Measurements from ENCODE around the gene UBR7.
A peak's percentile ranks its signal among the peaks of the same experiment; 100 is the strongest.
"Not testable (repeated sequence)": the region's sequence is repeated elsewhere in the genome, so short reads cannot be mapped to it uniquely, and the experiment has no call there.

The UBR7 gene

DNA sequence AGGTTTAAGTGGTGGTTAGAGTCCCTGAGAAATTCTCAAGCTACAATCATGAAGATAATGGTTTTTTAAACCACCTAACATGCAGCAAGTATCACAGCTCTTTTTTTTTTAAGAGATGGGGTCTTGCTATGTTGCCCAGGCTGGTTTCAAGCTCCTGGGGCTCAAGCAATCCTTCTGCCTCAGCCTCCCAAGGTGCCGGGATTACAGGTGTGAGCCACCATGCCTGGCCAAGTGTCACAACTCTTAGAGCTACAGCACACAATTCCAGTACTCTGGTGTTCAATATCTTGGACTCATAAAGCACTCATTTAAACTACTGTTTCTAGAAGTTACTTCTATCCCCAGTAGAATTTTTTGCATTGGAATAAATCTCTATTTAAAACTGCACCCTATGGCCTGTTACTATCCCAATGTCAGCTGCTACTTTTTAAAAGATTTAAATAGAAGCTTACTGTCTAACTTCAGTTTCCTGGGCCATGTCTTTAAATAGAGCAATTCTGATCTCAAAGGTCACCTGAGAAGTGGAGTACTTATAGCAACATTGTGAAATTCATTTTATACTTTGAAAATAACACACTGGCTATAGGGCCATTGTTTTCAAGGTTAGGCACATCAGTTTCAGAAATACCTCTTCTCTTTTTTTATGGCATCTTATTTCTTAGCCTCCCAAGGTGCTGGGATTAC lies 11.6 kb upstream of the UBR7 start:
- DNase-seq (ENCODE audit: low read depth): no peak

DNA sequence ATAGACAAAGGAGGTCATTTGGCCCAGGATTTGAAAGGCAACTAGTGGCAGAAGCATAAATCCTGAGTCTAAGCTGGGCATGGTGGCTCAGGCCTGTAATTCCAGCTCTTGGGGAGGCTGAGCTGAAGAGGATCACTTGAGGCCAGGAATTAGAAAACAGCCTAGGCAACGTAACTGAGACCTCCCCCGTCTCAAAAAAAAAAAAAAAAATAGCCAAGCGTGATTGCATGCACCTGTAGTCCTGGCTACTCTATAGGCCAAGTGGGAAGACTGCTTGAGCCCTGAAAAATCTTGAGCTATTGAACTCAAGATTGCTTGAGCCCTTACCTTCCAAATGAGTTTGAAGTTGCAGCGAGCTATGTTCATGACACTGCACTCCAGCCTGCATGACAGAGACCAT lies 8.0 kb upstream of the UBR7 start:
- DNase-seq (ENCODE audit: low read depth): no peak

DNA sequence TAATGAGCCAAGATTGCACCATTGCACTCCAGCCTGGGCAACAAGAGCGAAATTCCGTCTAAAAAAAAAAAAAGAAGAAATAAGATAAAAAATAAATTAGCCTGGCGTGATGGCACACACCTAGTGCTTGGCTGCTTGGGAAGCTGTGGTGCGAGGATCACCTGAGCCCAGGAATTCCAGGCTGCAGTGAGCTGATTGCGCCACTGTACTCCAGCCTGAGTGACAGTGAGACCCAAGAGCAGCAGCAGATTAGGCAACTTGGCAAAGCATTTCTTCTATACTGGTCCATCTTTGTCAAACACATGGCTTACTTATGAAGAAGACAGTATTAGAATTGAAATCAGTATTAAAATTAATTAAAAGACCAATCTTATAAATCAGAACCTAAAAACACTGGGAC lies 6.5 kb upstream of the UBR7 start:
- no peak for DNase-seq (ENCODE audit: low read depth)

DNA sequence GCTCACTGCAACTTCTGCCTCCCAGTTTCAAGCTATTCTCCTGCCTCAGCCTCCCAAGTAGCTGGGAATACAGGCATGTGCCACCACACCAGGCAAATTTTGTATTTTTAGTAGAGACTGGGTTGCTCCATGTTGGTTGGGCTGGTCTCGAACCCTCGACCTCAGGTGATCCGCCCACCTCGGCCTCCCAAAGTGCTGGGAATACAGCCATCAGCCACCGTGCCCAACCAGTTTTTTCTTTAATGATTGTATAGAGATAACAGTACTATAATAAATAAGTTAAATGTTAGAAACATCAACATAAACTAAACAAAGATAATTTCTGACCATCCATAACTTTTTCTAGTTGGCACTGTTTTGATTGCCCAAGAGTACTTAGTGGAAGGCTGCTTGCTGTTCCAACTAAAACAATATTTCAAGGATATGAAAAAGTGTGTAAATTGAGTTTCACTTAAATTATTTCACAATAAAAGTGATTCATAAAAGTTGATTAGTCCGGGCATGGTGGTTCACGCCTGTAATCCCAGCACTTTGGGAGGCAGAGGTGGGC lies 5.8 kb upstream of the UBR7 start:
- DNase-seq (ENCODE audit: low read depth): peak; percentile 68

DNA sequence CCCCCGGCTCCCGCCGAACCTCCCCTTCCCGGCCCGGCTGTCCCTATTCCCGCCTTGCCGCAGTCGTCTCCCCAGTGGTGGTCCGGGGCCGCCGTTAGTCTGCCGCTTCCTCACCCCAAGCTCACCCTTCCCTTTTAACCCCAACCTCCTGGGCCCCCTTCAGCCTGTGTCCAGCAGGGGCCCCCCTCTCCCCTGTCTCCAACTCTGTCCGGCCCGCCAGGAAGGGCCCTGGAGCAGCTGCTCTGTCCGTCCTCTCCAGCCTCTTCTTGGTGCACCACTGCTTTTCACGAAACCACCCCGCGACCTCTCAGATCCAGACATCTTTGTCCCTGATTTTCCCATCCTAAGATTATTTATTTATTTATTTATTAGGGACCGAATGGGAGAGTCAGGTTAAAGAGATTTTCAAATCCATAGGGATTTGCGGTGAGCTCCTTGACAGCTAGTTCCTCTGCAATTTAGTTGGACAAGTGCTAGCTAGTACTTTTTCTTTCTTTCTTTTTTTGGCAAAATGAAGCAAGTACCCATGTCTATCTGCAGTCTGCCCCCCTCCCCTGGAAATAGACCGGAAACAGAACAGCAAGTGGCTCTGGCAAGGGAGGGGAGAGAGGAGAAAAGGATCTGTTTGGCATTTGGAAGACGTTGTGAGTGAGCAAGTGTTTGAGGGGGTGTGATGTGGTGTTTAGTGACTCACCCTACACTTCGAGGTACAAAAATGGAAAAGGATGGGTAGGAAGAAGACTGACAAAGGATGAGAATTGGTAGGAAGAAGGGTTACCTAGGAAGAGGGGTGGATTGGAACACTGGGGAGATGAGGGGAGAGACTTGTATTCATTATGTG lies 632 bp downstream of the UBR7 start:
- peak; percentile 44 for DNase-seq (ENCODE audit: low read depth)

DNA sequence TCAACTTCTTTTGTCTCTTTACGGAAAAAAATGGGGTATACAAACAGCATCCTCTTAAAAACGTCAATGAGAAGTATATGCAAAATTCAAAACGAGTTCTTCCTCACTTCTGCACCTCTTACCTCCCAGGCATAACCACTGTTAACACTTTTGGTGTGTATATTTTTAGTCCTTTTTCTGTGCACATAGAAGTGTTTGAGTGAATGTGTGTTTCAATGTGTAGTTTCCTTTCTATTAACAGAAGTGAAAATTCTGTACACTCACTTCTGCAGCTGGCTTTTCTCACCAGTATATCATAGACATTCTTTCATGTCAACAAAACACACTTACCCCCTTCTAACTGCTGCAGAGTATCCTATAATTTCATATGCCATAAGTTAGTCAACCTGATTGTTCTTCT lies 5.4 kb downstream of the UBR7 start:
- DNase-seq (ENCODE audit: low read depth): no peak

DNA sequence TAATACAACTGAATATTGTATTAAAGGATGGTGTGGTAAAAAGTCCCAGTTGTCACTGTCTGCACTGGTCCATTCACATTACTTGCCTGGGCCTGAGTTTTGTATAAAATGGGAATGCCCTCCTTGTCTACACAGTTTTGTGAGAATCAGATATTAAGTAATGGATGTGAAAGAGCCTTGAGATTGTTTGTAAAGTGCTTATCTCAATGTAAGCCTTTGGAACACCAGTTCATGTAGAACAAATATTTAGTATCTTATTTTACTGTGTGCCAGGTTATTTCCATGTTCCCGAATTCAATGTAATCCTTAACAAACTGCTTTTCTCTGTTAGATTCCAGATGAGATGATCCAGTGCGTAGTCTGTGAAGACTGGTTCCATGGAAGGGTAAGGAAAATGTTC lies 7.5 kb downstream of the UBR7 start:
- DNase-seq (ENCODE audit: low read depth): no peak

DNA sequence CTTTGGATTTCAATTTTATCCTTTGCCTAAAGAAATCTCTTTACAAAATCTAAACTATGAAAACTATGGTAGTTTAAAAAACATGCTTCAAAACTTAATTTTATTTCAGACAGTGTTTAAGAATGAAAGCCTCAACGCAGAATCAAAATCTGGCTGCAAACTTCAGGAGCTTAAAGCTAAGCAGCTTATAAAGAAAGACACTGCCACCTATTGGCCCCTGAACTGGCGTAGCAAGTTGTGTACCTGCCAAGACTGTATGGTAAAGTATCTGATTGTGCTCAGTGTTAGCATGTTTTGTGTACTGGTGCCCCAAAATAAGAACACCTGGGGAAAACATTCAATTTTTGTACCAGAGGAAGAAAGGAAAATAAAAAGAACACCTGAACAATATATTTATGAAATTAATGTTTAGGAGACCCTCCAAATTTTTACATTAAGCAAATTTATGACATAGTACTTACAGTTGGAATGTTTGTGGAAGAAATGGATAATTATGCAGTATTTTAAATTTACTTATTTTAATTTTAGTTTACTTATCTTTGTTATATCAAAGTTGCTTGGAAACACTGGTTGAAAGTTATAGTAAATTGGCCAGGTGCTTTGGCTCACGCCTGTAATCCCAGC lies 12.2 kb downstream of the UBR7 start:
- peak; percentile 73 for DNase-seq (ENCODE audit: low read depth)

DNA sequence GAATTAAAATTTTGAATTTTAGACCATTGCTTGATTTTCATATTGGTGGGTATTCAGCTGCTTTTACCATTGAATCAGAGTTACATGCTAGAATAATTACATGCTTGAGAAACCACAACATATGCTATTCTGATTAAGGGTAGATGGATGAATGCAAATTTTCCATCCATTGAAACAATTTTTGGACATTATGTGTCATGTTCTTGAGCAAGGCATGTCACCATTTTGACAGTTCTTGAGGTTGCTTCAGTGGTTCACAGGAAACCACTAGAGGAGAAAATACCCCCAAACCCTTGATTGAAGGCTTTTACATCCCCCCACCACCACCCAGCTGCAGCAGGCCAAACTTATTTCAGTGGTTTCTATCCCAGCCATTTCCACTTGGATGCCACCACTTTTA lies 13.5 kb downstream of the UBR7 start:
- DNase-seq (ENCODE audit: low read depth): no peak

DNA sequence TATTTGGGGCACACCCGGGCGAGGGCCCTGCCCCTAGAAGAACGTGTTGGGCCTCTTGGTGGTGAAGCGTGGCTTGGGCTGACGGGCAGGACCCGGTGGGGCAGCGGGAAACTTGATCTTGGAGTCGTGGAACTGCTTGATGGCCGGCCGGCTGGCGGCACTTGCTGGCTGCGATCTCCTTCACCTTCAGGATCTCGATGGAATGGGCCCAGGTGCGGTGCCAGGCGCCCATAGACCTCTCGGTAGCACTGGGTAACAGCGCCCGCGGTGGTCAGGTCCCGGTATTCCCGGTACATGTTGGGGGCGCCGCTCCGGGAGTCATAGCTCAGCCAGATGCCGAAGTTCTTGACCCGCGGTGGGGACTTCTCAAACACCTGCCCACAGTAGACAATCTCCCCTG lies 16.5 kb downstream of the UBR7 start:
- DNase-seq (ENCODE audit: low read depth): no peak

DNA sequence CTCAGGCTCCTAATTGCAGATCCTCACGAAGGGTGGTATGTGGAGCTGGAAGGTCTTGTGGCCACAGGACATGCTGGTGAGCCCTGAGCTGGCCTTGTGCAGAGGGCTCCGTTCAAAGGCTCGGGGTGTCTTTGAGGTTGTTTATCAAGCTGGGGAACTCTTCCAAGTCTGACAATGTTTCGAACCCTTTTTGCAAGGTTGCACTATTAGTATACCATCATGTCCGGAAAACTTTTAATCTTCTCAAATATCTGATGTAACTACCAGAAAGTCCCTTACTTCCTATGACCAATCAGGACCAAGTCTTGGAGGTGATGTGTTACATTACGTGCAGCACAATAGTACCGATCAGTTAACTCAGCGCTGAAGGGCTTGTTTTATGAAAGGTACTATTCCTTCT lies 21.5 kb downstream of the UBR7 start:
- no peak for DNase-seq (ENCODE audit: low read depth)

DNA sequence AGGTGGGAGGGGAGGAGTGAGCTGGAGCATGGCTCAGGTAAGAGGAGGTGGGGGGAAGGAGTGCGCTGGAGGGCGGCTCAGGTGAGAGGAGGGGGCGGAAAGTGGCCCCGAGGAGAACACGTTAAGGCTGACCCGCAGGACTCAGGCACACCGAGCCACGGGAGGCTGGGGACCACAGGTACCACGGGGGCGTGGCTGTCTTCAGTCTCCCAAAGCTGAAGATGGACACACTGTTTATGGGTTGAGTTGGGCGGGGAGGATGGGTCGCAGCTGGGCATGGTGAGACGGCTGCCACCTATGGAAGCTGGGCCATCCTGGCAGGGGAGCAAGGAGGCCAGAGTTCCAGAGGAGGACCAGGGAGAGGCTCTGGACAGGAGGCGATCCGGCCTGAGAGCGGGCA lies 23.5 kb downstream of the UBR7 start:
- DNase-seq (ENCODE audit: low read depth): no peak

DNA sequence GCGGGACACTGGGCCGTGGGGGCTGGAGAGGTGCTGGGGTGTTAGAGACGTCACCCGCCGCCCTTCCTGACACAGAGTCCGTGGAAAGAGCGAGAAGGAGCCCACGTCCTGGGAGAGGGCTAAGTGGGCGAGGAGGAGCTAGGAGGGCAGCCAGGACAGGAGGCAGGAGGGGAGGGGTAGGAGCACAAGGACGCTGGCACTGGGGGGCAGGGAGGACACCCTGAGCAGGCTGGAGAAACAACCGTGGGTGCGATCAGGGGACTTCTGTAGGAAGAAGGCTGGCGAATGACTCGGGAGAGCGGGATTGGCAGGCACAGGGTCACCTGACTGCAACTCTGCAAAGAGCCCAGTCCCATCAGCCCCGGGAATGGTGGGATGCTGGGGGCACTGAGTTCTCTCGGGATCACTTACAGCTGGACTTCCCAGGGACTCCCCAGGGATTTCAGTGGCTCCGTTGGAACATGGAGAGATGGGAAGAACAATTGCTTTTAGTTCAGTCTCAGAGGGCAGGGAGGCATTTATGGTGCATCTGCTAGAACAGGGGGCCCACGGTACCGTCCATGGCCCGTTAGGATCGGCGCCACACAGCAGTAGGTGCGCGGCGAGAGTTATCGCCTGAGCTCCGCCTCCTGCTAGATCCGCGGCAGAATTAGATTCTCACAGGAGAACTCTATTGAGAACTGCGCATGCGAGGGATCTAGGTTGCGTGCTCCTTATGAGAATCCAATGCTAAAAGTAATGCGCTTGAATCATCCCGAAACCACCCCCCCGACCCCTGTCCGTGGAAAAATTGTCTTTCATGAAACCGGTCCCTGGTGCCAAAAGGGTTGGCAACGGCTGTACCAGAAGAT lies 24.3 kb downstream of the UBR7 start:
- peak; percentile 44 for DNase-seq (ENCODE audit: low read depth)

DNA sequence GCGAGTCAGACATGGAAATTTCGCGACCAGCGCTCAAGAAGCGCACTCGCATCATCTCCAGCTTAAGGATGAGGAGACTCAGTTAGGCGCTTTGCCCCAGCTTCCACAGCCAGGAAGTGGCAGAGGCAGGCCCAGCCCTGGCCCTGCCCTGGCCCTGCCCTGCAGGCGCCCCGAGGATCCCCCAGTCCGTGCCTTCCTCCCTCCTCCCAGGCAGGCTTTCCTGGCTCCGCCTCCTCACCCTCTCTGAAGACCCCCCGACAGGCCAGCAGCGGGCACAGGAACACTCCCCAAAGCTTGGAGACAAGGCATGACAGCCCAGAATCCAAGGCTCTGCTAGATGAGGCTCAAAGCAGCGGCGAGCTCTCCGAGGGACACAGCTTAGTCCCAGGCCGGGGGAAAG lies 25.1 kb downstream of the UBR7 start:
- no peak for DNase-seq (ENCODE audit: low read depth)

DNA sequence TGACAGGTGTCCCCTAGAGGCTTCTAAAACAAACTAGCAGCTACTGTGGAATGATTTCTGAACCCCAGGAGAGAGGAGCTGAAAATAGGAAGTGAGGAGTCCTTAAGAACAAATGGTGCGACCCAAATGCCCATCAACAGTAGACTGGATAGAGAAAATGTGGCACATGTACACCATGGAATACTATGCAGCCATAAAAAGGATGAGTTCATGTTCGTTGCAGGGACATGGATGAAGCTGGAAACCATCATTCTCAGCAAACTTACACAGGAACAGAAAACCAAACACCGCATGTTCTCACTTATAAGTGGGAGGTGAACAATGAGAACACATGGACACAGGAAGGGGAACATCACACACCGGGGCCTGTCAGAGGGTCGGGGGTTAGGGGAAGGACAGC lies 26.0 kb downstream of the UBR7 start:
- not testable (repeated sequence) for DNase-seq (ENCODE audit: low read depth)

DNA sequence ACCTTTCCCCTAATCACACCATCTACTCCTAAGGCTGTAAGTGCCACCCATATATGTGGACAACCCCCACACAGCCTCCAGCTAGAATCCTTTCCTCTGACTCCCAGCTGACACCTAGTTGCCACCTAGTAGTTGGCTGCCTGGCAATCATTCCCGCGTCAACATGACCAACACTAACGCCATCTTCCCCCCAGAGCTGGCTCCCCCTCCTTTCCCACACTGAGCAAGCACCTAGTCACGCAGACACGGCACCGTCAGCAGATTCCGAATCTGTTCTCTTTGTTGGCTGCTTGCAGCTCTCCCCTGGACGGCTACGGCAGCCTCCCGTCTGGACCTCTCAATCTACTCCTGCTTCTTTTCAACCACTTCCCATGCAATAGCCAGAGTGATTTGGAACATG lies 27.7 kb downstream of the UBR7 start:
- DNase-seq (ENCODE audit: low read depth): peak; percentile 77

DNA sequence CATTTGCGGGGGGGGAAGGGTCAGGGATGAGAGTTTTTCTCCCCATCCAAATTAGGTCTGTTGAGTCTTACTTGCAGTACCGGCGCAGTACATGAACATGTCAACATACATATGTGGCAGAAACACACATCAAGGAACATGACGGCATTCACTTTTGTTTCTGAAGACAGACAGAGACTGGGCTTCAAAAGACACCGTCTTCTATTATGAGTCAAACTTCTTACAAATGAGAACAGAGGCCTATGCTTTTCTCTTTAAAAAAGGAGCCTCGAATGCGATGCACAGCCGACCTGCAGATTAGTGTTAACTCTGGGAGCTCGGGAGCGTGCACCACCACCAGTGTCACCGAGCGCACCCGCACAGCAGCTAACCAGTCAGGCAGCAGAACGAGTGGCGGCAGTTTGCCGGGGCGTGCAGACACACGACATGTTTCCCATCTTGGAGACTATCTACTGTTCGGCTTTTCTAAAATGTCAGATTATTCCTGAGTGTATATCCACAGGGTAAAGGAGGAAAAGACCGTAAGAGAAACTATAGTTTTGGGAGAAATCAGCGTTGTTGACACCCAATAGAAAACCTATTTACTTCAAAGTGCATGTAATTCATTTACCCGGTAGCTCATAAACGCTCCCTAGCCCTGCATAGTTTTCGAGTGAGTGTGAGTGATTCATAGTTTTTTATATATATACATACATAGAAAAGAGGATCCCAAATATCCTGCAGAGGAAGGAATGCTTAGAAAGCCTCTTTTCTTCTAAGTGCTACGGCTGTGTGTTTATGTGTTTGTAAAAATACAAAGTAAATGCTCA lies 33.0 kb downstream of the UBR7 start:
- peak; percentile 71 for DNase-seq (ENCODE audit: low read depth)

DNA sequence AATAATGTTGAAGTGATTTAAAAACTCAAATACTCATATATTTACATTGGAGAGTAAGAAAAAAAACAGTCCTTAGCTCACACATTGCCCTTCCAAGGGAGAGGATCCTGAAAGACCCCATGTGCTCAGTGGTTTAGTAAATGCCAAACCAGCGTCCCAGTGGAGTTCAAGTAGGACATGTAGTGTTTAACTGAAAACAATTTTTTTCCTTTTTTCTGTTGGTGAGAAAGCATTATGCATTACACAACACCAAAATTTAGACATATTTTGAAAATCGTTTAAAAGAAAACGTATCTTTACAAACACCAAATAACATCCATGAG lies 33.6 kb downstream of the UBR7 start:
- DNase-seq (ENCODE audit: low read depth): no peak

DNA sequence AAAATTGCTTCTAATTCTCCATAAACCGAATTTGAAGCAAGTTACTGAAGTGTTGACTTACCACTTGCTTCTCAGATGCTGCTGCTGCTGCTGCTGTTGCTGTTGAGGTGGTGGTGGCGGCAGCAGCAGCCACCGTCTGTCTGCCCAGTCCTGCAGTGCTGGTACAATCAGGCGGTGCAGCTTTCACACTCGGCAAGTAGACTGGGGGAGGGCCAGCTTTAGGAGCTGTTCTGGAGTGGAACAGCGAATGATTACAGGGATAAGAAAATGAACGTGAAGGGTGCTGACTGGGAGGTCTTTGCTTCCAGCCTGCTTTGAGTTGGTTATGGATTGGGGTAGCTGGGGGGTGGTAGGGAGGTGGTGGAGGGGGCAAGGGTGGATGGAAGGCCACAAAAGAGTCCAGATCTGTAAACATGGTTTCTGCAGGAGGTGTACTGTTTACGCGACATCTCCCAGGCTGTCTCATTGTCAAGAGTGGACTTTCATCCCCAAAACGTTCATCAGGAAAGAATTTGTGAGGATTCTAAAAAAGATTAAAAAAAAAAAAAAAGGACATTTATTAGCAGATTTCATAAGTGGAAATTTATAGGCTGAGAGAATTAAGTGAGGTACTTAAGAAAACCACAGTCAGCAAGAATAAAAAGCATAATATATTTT lies 38.8 kb downstream of the UBR7 start:
- peak; percentile 60 for DNase-seq (ENCODE audit: low read depth)

DNA sequence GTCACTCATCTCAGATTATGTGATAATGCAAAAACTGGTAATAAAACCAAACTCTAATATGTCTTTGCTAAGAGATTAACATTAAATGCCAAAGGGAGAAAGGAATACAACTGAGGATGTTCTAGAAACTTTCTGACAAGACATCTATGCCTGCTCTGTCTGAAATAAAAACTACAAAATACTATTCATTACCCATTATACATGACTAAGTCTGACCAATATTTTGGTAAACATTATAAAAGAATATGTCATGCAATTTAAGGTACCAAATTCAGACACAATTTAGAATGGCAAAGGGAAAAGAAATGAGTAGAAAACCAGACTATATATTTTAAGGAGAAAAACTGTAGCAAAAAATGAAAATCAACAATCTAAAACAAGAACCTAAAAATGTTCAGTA lies 39.5 kb downstream of the UBR7 start:
- DNase-seq (ENCODE audit: low read depth): no peak

Data from amniotic epithelial cell (primary cell).